ENCODE results near the gene PRX. TPM values are rescaled to one million over a fixed set of nuclear protein-coding genes. Genes with fewer than 3 reads are reported as not detected.
"Not testable (repeated sequence)": the region's sequence is repeated elsewhere in the genome, so short reads cannot be mapped to it uniquely, and the experiment has no call there.

Gene PRX
- polyA plus RNA-seq, 1 donor (not counting 4 experiments of a cell fraction or from before 2014, with no cell fraction given) = 0.42 TPM

DNA sequence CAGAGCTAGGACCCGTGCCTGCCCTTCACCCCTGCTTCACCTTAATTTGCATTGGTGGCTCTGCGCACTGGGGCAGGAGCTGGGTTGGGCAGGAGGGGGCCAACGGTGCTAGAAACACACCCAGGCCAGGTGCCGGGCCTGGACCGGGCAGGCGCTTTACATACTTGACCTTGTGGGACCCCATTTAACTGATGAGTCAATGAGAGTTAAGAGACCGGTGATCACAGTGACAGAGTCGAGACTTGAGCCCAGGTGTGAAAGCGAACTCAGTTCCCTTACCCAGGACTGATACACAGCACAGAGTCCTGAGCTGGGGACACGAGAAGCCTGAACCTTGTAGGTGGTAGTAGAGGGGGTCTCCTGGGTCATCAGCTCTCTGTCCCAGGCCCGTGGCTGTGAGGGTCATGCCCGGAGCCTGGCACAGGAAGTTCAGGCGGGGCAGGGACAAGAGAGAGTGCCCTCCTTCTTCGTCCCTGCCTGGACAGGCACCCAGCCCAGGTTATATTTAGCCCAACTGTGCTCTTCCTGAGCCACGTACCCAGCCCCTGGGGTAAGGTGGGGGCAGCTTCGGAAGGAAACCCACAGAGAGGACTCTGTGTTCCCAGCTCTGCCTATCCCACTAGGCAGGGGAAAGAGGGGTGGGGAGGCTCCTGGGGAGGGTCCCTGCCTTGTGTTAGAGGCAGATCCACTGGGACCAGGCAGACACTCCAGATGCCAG, 1.9 kb downstream of the PRX start:
- dilution Hi-C loops (cut with MboI; ENCODE audit: extremely low pct_ligation_motif_present, low sequenced_read_pairs) = no loop called here
- no peaks in the 10 kb centered on the region for H3K36me3 ChIP-seq (ENCODE audit: control insufficient read depth in 2 of 2, extremely low read depth in 1 of 2, insufficient read depth in 2 of 2, low read length in 2 of 2)
- H3K27ac ChIP-seq (ENCODE audit: control insufficient read depth, insufficient read depth, low read length) = no peak overlapping the region
- H3K9me3 ChIP-seq (ENCODE audit: control insufficient read depth, low read depth, low read length) = no peaks in the 10 kb centered on the region
- no peak for DNase-seq (ENCODE audit: low read depth, low spot score)
- H3K79me2 ChIP-seq (ENCODE audit: control insufficient read depth, insufficient read depth, low read length) = no peaks in the 10 kb centered on the region
- H3K9me1 ChIP-seq (ENCODE audit: control insufficient read depth, extremely low read depth, insufficient read depth, low read length) = no peaks in the 10 kb centered on the region
- TF ChIP-seq EZH2 (IDR thresholded peaks at IDR 0.05; ENCODE audit: low read length) = no peak
- TF ChIP-seq, protein P1, sequence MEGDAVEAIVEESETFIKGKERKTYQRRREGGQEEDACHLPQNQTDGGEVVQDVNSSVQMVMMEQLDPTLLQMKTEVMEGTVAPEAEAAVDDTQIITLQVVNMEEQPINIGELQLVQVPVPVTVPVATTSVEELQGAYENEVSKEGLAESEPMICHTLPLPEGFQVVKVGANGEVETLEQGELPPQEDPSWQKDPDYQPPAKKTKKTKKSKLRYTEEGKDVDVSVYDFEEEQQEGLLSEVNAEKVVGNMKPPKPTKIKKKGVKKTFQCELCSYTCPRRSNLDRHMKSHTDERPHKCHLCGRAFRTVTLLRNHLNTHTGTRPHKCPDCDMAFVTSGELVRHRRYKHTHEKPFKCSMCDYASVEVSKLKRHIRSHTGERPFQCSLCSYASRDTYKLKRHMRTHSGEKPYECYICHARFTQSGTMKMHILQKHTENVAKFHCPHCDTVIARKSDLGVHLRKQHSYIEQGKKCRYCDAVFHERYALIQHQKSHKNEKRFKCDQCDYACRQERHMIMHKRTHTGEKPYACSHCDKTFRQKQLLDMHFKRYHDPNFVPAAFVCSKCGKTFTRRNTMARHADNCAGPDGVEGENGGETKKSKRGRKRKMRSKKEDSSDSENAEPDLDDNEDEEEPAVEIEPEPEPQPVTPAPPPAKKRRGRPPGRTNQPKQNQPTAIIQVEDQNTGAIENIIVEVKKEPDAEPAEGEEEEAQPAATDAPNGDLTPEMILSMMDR (optimal IDR thresholded peaks at IDR 0.05 in 1 of 3, IDR thresholded peaks at IDR 0.05 in 1 of 3, conservative IDR thresholded peaks at IDR 0.05 in 1 of 3; ENCODE audit: extremely low read depth in 1 of 3, insufficient read depth in 2 of 3, low read length in 3 of 3) = no peak
- H4K20me1 ChIP-seq (ENCODE audit: control insufficient read depth, extremely low read depth, insufficient read depth, low read length) = no peaks in the 10 kb centered on the region
- H3K9ac ChIP-seq (ENCODE audit: control insufficient read depth, extremely low read depth, insufficient read depth, low read length) = peak overlapping the region; percentile 33
- H2AFZ ChIP-seq (ENCODE audit: control insufficient read depth, low read length) = peak overlapping the region; percentile 91
- peak; percentile 13 for FAIRE-seq
- peak overlapping the region; percentile 64 for H3K4me2 ChIP-seq (ENCODE audit: control insufficient read depth, extremely low read depth, insufficient read depth, low read depth, low read length)
- H3K4me1 ChIP-seq (ENCODE audit: control insufficient read depth, extremely low read depth, insufficient read depth, low read length) = peaks cover 11% of the 10 kb centered on the region
- no peaks in the 10 kb centered on the region for H3K27me3 ChIP-seq (ENCODE audit: control insufficient read depth, extremely low read depth, insufficient read depth, low read length)
- H3K4me3 ChIP-seq (ENCODE audit: control insufficient read depth in 2 of 3, extremely low read depth in 1 of 3, insufficient read depth in 2 of 3, low read depth in 1 of 3, low read length in 3 of 3) = no peak overlapping the region

DNA sequence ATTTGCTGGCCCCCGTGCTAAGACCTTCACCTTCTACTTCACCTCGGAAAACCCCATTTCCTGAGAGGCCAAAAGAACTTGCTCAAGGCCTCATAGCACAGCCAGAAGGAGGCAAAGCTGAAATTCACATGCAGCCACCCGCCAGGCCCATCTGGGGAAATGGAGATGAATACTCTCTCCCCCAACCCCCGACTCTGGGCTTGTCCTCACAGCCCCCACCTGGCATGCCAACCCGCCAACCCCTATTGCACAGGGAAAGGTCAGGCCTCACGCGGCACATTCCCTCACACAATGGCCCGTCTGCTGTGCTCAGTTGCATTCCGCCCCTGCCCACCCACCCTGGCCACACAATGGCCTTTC, 3.2 kb downstream of the PRX start:
- dilution Hi-C loops (cut with MboI; ENCODE audit: extremely low pct_ligation_motif_present, low sequenced_read_pairs) = no loop called here
- TF ChIP-seq, protein P1 (optimal IDR thresholded peaks at IDR 0.05 in 1 of 3, IDR thresholded peaks at IDR 0.05 in 1 of 3, conservative IDR thresholded peaks at IDR 0.05 in 1 of 3; ENCODE audit: extremely low read depth in 1 of 3, insufficient read depth in 2 of 3, low read length in 3 of 3) = no peak
- TF ChIP-seq EZH2 (IDR thresholded peaks at IDR 0.05; ENCODE audit: low read length) = no peak

DNA sequence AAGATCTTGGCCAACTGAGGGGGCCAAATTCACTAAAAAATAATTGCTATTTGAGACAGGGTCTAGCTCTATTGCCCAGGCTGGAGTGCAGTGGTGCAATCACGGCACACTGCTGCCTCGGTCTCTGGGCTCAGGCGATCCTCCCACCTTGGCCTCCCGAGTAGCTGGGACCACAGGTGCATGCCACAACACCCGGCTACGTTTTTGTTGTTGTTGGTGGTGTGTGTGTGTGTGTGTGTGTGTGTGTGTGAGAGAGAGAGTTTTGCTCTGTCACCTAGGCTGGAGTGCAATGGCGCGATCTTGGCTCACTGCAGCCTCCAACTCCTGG, 4.6 kb downstream of the PRX start:
- H3K9me1 ChIP-seq (ENCODE audit: control insufficient read depth, extremely low read depth, insufficient read depth, low read length); H3K27ac ChIP-seq (ENCODE audit: control insufficient read depth, insufficient read depth, low read length); FAIRE-seq; H3K27me3 ChIP-seq (ENCODE audit: control insufficient read depth, extremely low read depth, insufficient read depth, low read length); H3K79me2 ChIP-seq (ENCODE audit: control insufficient read depth, insufficient read depth, low read length); H3K36me3 ChIP-seq (ENCODE audit: control insufficient read depth in 2 of 2, extremely low read depth in 1 of 2, insufficient read depth in 2 of 2, low read length in 2 of 2); H2AFZ ChIP-seq (ENCODE audit: control insufficient read depth, low read length); H3K9me3 ChIP-seq (ENCODE audit: control insufficient read depth, low read depth, low read length); H3K4me3 ChIP-seq (ENCODE audit: control insufficient read depth in 2 of 3, extremely low read depth in 1 of 3, insufficient read depth in 2 of 3, low read depth in 1 of 3, low read length in 3 of 3); H3K4me2 ChIP-seq (ENCODE audit: control insufficient read depth, extremely low read depth, insufficient read depth, low read depth, low read length); dilution Hi-C loops (cut with MboI; ENCODE audit: extremely low pct_ligation_motif_present, low sequenced_read_pairs); H3K9ac ChIP-seq (ENCODE audit: control insufficient read depth, extremely low read depth, insufficient read depth, low read length); H4K20me1 ChIP-seq (ENCODE audit: control insufficient read depth, extremely low read depth, insufficient read depth, low read length); DNase-seq (ENCODE audit: low read depth, low spot score): not testable (repeated sequence)
- peaks cover 11% of the 10 kb centered on the region for H3K4me1 ChIP-seq (ENCODE audit: control insufficient read depth, extremely low read depth, insufficient read depth, low read length)

More for the DNA sequence above, 3.2 kb downstream of the PRX start:
- H3K27me3 ChIP-seq (ENCODE audit: control insufficient read depth, extremely low read depth, insufficient read depth, low read length) = no peaks in the 10 kb centered on the region
- no peak overlapping the region for H3K4me3 ChIP-seq (ENCODE audit: control insufficient read depth in 2 of 3, extremely low read depth in 1 of 3, insufficient read depth in 2 of 3, low read depth in 1 of 3, low read length in 3 of 3)
- H3K9me1 ChIP-seq (ENCODE audit: control insufficient read depth, extremely low read depth, insufficient read depth, low read length) = no peaks in the 10 kb centered on the region
- no peaks in the 10 kb centered on the region for H3K9me3 ChIP-seq (ENCODE audit: control insufficient read depth, low read depth, low read length)
- no peaks in the 10 kb centered on the region for H3K36me3 ChIP-seq (ENCODE audit: control insufficient read depth in 2 of 2, extremely low read depth in 1 of 2, insufficient read depth in 2 of 2, low read length in 2 of 2)
- H3K9ac ChIP-seq (ENCODE audit: control insufficient read depth, extremely low read depth, insufficient read depth, low read length) = no peak overlapping the region
- no peak overlapping the region for H3K4me2 ChIP-seq (ENCODE audit: control insufficient read depth, extremely low read depth, insufficient read depth, low read depth, low read length)
- H2AFZ ChIP-seq (ENCODE audit: control insufficient read depth, low read length) = no peak overlapping the region
- H3K79me2 ChIP-seq (ENCODE audit: control insufficient read depth, insufficient read depth, low read length) = no peaks in the 10 kb centered on the region
- no peak for DNase-seq (ENCODE audit: low read depth, low spot score)
- no peaks in the 10 kb centered on the region for H4K20me1 ChIP-seq (ENCODE audit: control insufficient read depth, extremely low read depth, insufficient read depth, low read length)
- no peak overlapping the region for H3K27ac ChIP-seq (ENCODE audit: control insufficient read depth, insufficient read depth, low read length)
- H3K4me1 ChIP-seq (ENCODE audit: control insufficient read depth, extremely low read depth, insufficient read depth, low read length) = peaks cover 11% of the 10 kb centered on the region
- no peak for FAIRE-seq

Measured in keratinocyte (primary cell).